ENCODE data around the gene FBXL20. TPM values are rescaled to one million over a fixed set of nuclear protein-coding genes. Genes with fewer than 3 reads are reported as not detected.

FBXL20 gene
- total RNA-seq, 1 experiment from 2014 or later, result 20.2 TPM

DNA sequence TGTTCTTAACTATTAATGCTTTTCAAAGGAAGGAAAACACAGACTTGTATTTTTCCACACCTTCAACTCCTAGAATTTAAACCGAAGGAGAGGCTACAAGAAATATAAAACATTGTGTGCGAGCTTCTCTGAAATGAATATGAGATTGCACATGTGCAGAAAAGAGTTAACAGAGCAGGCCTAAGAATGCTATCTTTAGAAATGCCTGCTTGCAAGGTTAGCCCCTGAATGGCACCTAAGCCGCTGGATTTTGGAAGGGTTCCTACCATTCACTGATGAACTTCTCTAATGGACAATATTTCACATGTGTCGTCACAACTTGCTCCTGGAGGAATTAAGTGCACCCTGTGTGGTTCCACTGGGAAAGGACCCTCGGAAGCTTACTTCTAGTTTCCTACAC is 69.3 kb downstream of the FBXL20 start:
- no TSS peak for BruUV-seq (replicated peaks)
- intact Hi-C loops (cut with micrococcal nuclease; ENCODE audit: unreplicated experiment), result no loop called here
- TF ChIP-seq EZH2 (IDR thresholded peaks at IDR 0.05; ENCODE audit: low read depth), result no peak
- TF ChIP-seq, protein P1, sequence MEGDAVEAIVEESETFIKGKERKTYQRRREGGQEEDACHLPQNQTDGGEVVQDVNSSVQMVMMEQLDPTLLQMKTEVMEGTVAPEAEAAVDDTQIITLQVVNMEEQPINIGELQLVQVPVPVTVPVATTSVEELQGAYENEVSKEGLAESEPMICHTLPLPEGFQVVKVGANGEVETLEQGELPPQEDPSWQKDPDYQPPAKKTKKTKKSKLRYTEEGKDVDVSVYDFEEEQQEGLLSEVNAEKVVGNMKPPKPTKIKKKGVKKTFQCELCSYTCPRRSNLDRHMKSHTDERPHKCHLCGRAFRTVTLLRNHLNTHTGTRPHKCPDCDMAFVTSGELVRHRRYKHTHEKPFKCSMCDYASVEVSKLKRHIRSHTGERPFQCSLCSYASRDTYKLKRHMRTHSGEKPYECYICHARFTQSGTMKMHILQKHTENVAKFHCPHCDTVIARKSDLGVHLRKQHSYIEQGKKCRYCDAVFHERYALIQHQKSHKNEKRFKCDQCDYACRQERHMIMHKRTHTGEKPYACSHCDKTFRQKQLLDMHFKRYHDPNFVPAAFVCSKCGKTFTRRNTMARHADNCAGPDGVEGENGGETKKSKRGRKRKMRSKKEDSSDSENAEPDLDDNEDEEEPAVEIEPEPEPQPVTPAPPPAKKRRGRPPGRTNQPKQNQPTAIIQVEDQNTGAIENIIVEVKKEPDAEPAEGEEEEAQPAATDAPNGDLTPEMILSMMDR (conservative IDR thresholded peaks at IDR 0.05), result no peak

DNA sequence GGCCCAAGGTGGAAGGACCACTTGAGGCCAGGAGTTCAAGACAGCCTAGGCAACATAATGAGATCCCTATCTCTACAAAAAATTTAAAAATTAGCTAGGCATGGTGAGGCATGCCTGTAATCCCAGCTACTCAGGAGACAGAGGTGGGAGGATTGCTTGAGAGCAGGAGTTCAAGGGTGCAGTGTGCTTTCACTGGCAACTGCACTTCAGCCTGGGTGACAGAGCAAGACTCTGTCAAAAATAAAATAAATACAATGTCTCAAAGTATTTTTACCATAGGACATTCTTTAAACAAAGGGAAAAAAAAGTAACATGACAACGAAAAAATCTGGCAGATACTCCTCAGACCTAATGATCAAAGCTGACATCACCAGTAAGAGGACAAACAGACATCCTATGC is 72.6 kb downstream of the FBXL20 start:
- Histone ChIP-seq H3K9me2 (ENCODE audit: insufficient read depth) (no peaks in the 10 kb centered on the region), H3K27ac (no peak overlapping the region), H3K36me3 (ENCODE audit: low read depth) (no peaks in the 10 kb centered on the region), H3K27me3 (ENCODE audit: insufficient read depth, low read depth) (no peaks in the 10 kb centered on the region), H3K4me2 (no peak overlapping the region), H2AFZ (no peak overlapping the region), H3F3A (ENCODE audit: insufficient read depth, low read depth) (no peaks in the 10 kb centered on the region; the same call in 1 of the 2 replicates), H3K4me3 (no peak overlapping the region), H3K79me2 (ENCODE audit: low read depth) (no peaks in the 10 kb centered on the region), H3K4me1 (replicated peaks; ENCODE audit: insufficient read depth) (no peaks in the 10 kb centered on the region), H3K9me3 (ENCODE audit: insufficient read depth, low read depth) (no peaks in the 10 kb centered on the region), H4K20me1 (ENCODE audit: insufficient read depth) (no peaks in the 10 kb centered on the region)
- no peak for TF ChIP-seq EZH2 (IDR thresholded peaks at IDR 0.05; ENCODE audit: low read depth)
- TF ChIP-seq, protein P1 (conservative IDR thresholded peaks at IDR 0.05), result no peak
- DNase-seq, result no peak
- ChIA-PET CTCF (no interaction called here), POLR2A (ENCODE audit: unreplicated experiment) (no interaction called here)
- intact Hi-C loops (cut with micrococcal nuclease; ENCODE audit: unreplicated experiment), result no loop called here
- BruUV-seq (replicated peaks), result no TSS peak

More for the DNA sequence above, 69.3 kb downstream of the FBXL20 start:
- Histone ChIP-seq H4K20me1 (ENCODE audit: insufficient read depth) (no peaks in the 10 kb centered on the region), H3K4me2 (no peak overlapping the region), H3K9me3 (ENCODE audit: insufficient read depth, low read depth) (no peaks in the 10 kb centered on the region), H3F3A (ENCODE audit: insufficient read depth, low read depth) (no peaks in the 10 kb centered on the region; the same call in 1 of the 2 replicates), H3K27ac (no peak overlapping the region), H3K4me3 (no peak overlapping the region), H2AFZ (no peak overlapping the region), H3K36me3 (ENCODE audit: low read depth) (no peaks in the 10 kb centered on the region), H3K4me1 (replicated peaks; ENCODE audit: insufficient read depth) (no peaks in the 10 kb centered on the region), H3K9me2 (ENCODE audit: insufficient read depth) (no peaks in the 10 kb centered on the region), H3K27me3 (ENCODE audit: insufficient read depth, low read depth) (no peaks in the 10 kb centered on the region), H3K79me2 (ENCODE audit: low read depth) (no peaks in the 10 kb centered on the region)
- ChIA-PET POLR2A (ENCODE audit: unreplicated experiment) (no interaction called here), CTCF (no interaction called here)
- no peak for DNase-seq

DNA sequence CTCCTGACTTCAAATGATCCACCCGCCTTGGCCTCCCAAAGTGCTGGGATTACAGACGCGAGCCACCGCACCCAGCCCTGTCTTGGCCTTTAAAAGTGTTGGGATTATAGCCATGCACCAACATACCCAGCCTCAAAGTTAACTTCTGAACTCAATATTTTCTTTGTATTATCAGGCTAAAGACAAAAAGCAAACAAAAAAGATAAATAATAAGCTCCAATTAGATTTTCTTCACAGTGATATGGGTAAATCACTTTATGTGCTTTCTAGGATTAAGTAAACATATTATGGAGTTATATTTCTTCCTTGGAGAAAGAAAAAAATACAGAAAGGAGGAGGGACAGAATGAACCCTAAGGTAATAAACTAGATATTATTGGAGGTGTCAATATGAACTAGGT is 74.3 kb downstream of the FBXL20 start:
- no peaks in the 10 kb centered on the region; the same call in 1 of the 2 replicates for H3F3A ChIP-seq (ENCODE audit: insufficient read depth, low read depth)
- DNase-seq, result no peak
- TF ChIP-seq, protein P1 (conservative IDR thresholded peaks at IDR 0.05), result no peak
- TF ChIP-seq EZH2 (IDR thresholded peaks at IDR 0.05; ENCODE audit: low read depth), result no peak

More for the DNA sequence above, 74.3 kb downstream of the FBXL20 start:
- H3K4me3 ChIP-seq, result no peak overlapping the region
- ChIA-PET CTCF (no interaction called here), POLR2A (ENCODE audit: unreplicated experiment) (no interaction called here)
- no peak overlapping the region for H3K4me2 ChIP-seq
- intact Hi-C loops (cut with micrococcal nuclease; ENCODE audit: unreplicated experiment), result no loop called here
- H3K27ac ChIP-seq, result no peak overlapping the region
- H3K79me2 ChIP-seq (ENCODE audit: low read depth), result no peaks in the 10 kb centered on the region
- H3K27me3 ChIP-seq (ENCODE audit: insufficient read depth, low read depth), result no peaks in the 10 kb centered on the region
- no peak overlapping the region for H2AFZ ChIP-seq
- no peaks in the 10 kb centered on the region for H4K20me1 ChIP-seq (ENCODE audit: insufficient read depth)
- no TSS peak for BruUV-seq (replicated peaks)
- no peaks in the 10 kb centered on the region for H3K9me3 ChIP-seq (ENCODE audit: insufficient read depth, low read depth)
- H3K36me3 ChIP-seq (ENCODE audit: low read depth), result no peaks in the 10 kb centered on the region
- no peaks in the 10 kb centered on the region for H3K4me1 ChIP-seq (replicated peaks; ENCODE audit: insufficient read depth)
- no peaks in the 10 kb centered on the region for H3K9me2 ChIP-seq (ENCODE audit: insufficient read depth)
